ENCODE results near the gene AUTS2.

The AUTS2 gene

DNA sequence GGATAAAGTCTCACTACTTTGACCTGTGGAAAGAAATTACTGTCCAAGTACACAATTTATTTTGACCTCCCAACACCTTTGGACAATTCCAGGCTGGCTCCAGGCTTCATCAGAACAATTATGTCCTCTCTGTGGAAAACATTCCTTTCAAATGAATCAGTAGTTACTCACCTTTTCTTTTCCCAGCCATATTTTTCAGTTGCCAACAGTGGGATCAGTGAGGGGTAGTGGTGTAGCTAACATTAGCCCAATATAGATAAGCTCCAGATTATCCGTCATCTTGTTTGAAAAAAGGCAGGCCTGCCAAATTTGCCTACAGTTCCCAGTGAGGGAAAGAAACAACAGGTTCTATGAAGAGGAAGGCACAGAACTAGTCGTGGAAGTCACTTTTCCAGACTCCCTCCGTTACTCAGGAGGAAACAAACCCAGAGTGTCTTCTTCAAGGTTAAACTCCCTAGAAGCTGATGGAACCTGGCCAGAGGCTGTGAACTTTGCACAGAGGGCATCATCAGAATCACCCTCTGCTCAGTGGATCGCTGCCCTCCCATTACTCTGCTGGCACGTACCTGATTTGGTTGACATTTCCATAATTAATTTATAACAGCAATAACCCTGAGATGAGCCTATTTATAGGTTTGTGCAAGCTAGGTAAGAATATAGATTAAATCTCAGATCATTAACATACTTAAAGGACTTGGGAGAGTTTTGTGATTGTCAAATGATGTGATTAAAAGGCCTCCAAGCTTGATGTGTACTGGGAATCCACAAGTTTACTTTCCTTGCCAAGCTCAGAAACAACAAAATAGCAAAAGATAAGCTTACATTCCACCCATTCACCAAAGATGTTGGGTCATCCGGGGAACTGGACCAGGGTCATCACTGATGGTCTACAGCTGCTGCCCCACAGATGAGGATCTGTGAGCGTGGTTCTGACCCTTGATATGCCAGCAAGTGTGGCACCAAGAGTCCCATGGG, 879.0 kb downstream of the AUTS2 start:
- DNase-seq (ENCODE audit: low spot score) (no peak), ATAC-seq (ENCODE audit: low read depth) (peak; percentile 69)
- Histone ChIP-seq H3K27ac (ENCODE audit: poor library complexity, severe bottlenecking) (no peak overlapping the region), H3K4me1 (ENCODE audit: insufficient read depth, poor library complexity, severe bottlenecking) (no peaks in the 10 kb centered on the region), H3K9me3 (ENCODE audit: severe bottlenecking) (no peaks in the 10 kb centered on the region), H3K27me3 (ENCODE audit: insufficient read depth, poor library complexity, severe bottlenecking) (no peaks in the 10 kb centered on the region), H3K4me3 (ENCODE audit: severe bottlenecking) (no peak overlapping the region), H3K36me3 (ENCODE audit: low read depth) (no peaks in the 10 kb centered on the region)
- TF ChIP-seq CTCF (IDR thresholded peaks at IDR 0.05; ENCODE audit: poor library complexity, severe bottlenecking): no peak

DNA sequence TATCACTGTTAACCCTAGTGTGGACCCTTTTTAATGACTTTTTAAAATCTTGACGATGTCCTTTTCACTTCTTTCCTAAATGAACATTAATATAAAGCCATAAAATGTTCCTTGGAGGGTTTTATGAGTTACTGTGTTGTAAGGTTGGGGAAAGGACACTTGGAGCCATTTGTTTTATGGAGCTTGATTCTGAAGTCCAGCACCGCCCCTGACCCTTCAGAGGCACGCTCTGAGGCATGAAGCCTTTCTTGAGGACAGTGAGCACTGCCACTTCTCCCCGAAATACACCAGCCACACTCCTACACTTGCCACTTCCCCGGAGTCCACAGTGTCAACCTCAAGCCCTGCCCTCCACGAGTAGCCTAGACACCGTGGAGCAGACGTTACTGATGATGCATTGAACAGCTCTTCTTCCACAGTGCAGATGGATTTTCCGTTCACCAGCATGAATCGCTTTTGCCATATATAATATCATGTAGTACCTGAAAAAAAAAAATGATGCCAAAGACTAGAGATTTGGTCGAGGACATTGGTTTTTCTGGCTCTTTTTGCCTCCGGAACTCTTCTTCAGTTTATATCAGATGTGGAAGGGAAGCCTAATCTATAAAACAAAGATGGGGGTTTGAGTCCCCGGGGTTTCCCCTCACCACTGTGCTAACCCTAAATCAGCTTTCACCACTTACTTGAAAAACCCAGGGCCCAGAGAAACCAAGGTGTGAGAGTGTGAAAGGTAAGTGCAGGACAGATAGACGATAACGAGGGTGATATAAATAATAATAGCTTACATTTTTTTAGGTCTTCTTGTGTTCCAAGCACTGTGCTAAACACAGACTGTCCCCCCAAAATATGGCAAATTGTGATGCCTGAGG, 881.1 kb downstream of the AUTS2 start:
- no peak overlapping the region for H3K4me3 ChIP-seq (ENCODE audit: severe bottlenecking)
- H3K9me3 ChIP-seq (ENCODE audit: severe bottlenecking): no peaks in the 10 kb centered on the region
- no peak for DNase-seq (ENCODE audit: low spot score)

DNA sequence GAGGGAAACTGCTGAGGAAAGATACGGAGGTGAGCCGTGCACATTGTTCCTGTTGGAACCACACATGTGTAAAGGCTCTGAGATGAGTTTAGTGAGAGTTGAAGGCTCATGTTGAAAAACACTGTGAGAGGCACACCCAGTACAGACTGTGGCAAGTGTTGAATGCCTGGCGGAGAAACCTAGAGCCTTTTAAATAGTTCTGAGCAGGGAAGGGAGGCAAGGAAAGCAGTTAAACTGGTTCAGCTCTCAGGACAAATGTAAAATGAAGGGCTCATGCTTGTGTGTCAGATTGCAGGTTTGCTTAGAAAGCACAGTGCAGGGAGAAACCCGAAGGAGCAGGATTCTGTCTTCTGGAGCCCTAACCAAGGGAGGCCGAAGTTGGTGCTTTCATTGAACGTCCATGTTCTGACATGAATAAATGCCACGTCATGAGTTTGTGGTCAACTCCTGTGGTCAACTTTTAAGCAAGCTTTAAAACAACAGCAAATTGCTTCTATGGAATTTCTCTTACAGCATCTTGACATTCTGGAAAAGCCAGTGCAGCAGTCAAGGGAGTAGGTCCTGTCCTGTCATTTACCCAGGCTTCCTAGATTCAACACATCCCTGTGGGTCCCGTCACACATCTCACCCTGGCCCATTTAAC, 882.8 kb downstream of the AUTS2 start:
- Histone ChIP-seq H3K27me3 (ENCODE audit: insufficient read depth, poor library complexity, severe bottlenecking) (no peaks in the 10 kb centered on the region), H3K36me3 (ENCODE audit: low read depth) (no peaks in the 10 kb centered on the region), H3K4me3 (ENCODE audit: severe bottlenecking) (no peak overlapping the region), H3K27ac (ENCODE audit: poor library complexity, severe bottlenecking) (no peak overlapping the region), H3K9me3 (ENCODE audit: severe bottlenecking) (no peaks in the 10 kb centered on the region), H3K4me1 (ENCODE audit: insufficient read depth, poor library complexity, severe bottlenecking) (no peaks in the 10 kb centered on the region)
- DNase-seq (ENCODE audit: low spot score) (no peak), ATAC-seq (ENCODE audit: low read depth) (peak; percentile 56)
- TF ChIP-seq CTCF (IDR thresholded peaks at IDR 0.05; ENCODE audit: poor library complexity, severe bottlenecking): no peak

More for the DNA sequence above, 881.1 kb downstream of the AUTS2 start:
- TF ChIP-seq CTCF (IDR thresholded peaks at IDR 0.05; ENCODE audit: poor library complexity, severe bottlenecking): no peak
- no peaks in the 10 kb centered on the region for H3K4me1 ChIP-seq (ENCODE audit: insufficient read depth, poor library complexity, severe bottlenecking)
- ATAC-seq (ENCODE audit: low read depth): no peak
- H3K27ac ChIP-seq (ENCODE audit: poor library complexity, severe bottlenecking): no peak overlapping the region
- H3K36me3 ChIP-seq (ENCODE audit: low read depth): no peaks in the 10 kb centered on the region
- H3K27me3 ChIP-seq (ENCODE audit: insufficient read depth, poor library complexity, severe bottlenecking): no peaks in the 10 kb centered on the region

GRCh38 chr7:70481570-70482123, 883.4 kb downstream of the AUTS2 start:
- Histone ChIP-seq H3K4me1 (ENCODE audit: insufficient read depth, poor library complexity, severe bottlenecking) (no peaks in the 10 kb centered on the region), H3K27ac (ENCODE audit: poor library complexity, severe bottlenecking) (no peak overlapping the region), H3K4me3 (ENCODE audit: severe bottlenecking) (no peak overlapping the region), H3K9me3 (ENCODE audit: severe bottlenecking) (no peaks in the 10 kb centered on the region), H3K36me3 (ENCODE audit: low read depth) (no peaks in the 10 kb centered on the region), H3K27me3 (ENCODE audit: insufficient read depth, poor library complexity, severe bottlenecking) (no peaks in the 10 kb centered on the region)
- DNase-seq (ENCODE audit: low spot score) (no peak), ATAC-seq (ENCODE audit: low read depth) (no peak)
- no peak for TF ChIP-seq CTCF (IDR thresholded peaks at IDR 0.05; ENCODE audit: poor library complexity, severe bottlenecking)
